K562 (cell line): ENCODE measurements around the gene CKLF. TPM values are rescaled to one million over a fixed set of nuclear protein-coding genes. Genes with fewer than 3 reads are reported as not detected.

Experiments
- ATAC-seq: fragments of 200-7000 bp; cut with Tn5 transposase; 3 replicates; pipeline ENCODE4 v1.9.1; 2020; ENCODE audit warnings: moderate library complexity
- BruUV-seq: library from RNA; stranded (reverse); fragments of 400-500 nt; replicated peaks from 2 replicates; lab custom pipeline; 2021; lab: Mats Ljungman, UMichigan
- CTCF ChIA-PET: fragments of 300-600 bp; formaldehyde crosslinking; extraction: SDS; loops from one replicate; lab custom pipeline; 2021; ENCODE audit warnings: low intra/inter-chr PET ratio; lab: Yijun Ruan, JAX
- POLR2A ChIA-PET: fragments of 300-600, 350-650 bp; sonication (Branson Sonifier 250); formaldehyde crosslinking; extraction: SDS; loops from one replicate; lab custom pipeline; 2021; ENCODE audit warnings: antibody characterized with exemption, inconsistent platforms; lab: Yijun Ruan, JAX
- DNase-seq, 4 experiments: peaks; one replicate each; pipeline versions ENCODE4 v3.0.0 to v3.0.0-alpha.2; 2011 to 2018; ENCODE audit warnings: low spot score in 3 of 4, mixed read lengths in 3 of 4; ENCODE audit errors: extremely low read depth in 1 of 4
- FAIRE-seq: peaks from 2 replicates; lab custom pipeline; 2011; peaks lifted over from hg19 to GRCh38; lab: Jason Lieb, UNC
- H2AFZ ChIP-seq: 2 replicates; pipeline ENCODE4 v1.6.0; 2011; ENCODE audit warnings: low read depth, low read length, control low read depth, inconsistent platforms
- H3K27ac ChIP-seq: fragments of 200-600 bp; 3 replicates; pipeline ENCODE4 v1.8.0; 2011; ENCODE audit warnings: low read depth, mild to moderate bottlenecking, control low read depth, inconsistent platforms, low read length, moderate library complexity, mixed read lengths; ENCODE audit errors: extremely low read depth
- H3K27me3 ChIP-seq, 2 experiments: fragments of 300-600 bp in 1 of 2; 2 replicates in 1 of 2; 3 replicates in 1 of 2; pipeline versions ENCODE4 v1.6.0 to v1.8.0; 2011; ENCODE audit warnings: inconsistent platforms in 2 of 2, low read length in 2 of 2, mild to moderate bottlenecking in 1 of 2, mixed read lengths in 1 of 2, moderate library complexity in 1 of 2; ENCODE audit not compliant: control insufficient read depth in 2 of 2, insufficient read depth in 2 of 2
- H3K36me3 ChIP-seq: fragments of 300-600 bp; 3 replicates; pipeline ENCODE4 v1.8.0; 2011; ENCODE audit warnings: mild to moderate bottlenecking, low read length, inconsistent platforms; ENCODE audit not compliant: control insufficient read depth, insufficient read depth
- H3K4me1 ChIP-seq, 2 experiments: fragments of 200-600 bp in 1 of 2; replicated peaks in 1 of 2; 2 replicates in 1 of 2; 3 replicates in 1 of 2; pipeline versions ENCODE4 v1.5.1 to v1.8.0; 2011; ENCODE audit warnings: inconsistent platforms in 2 of 2, low read length in 2 of 2, mild to moderate bottlenecking in 1 of 2, mixed read lengths in 1 of 2, moderate library complexity in 1 of 2; ENCODE audit not compliant: control insufficient read depth in 2 of 2, insufficient read depth in 2 of 2
- H3K4me2 ChIP-seq: 2 replicates; pipeline ENCODE4 v1.6.1; 2011; ENCODE audit warnings: low read length, control low read depth, inconsistent platforms, mixed read lengths; ENCODE audit not compliant: insufficient read depth
- H3K4me3 ChIP-seq: fragments of 200-600 bp; sonication (generic), shearing (Covaris generic); 2 replicates; pipeline ENCODE4 v1.5.1; 2016; ENCODE audit warnings: control low read depth, inconsistent platforms
- H3K79me2 ChIP-seq: fragments of 200-600 bp; 3 replicates; pipeline ENCODE4 v1.8.0; 2011; ENCODE audit warnings: low read length, inconsistent platforms; ENCODE audit not compliant: control insufficient read depth, insufficient read depth
- H3K9ac ChIP-seq, 2 experiments: 2 replicates each; pipeline versions ENCODE4 v1.6.0 to v1.6.1; 2011; ENCODE audit warnings: low read depth in 2 of 2, low read length in 2 of 2, control low read depth in 1 of 2, inconsistent platforms in 1 of 2, mild to moderate bottlenecking in 1 of 2, mixed read lengths in 1 of 2; ENCODE audit not compliant: insufficient read depth in 1 of 2
- H3K9me1 ChIP-seq: one replicate; pipeline ENCODE4 v1.6.0; 2011; ENCODE audit warnings: inconsistent platforms, mild to moderate bottlenecking, low read length, moderate library complexity; ENCODE audit not compliant: control insufficient read depth, insufficient read depth
- H3K9me3 ChIP-seq: replicated peaks from 2 replicates; pipeline ENCODE4 v1.5.1; 2011; ENCODE audit warnings: low read depth, low read length, inconsistent platforms; ENCODE audit not compliant: control insufficient read depth, insufficient read depth
- H4K20me1 ChIP-seq: replicated peaks from 2 replicates; pipeline ENCODE4 v1.6.1; 2011; ENCODE audit warnings: low read length, inconsistent platforms, mixed read lengths; ENCODE audit not compliant: control insufficient read depth, insufficient read depth
- CEBPB ChIP-seq: fragments of 450-650 bp; IDR thresholded peaks from 2 replicates; pipeline ENCODE4 v1.6.1; 2016; ENCODE audit warnings: missing genetic modification characterization, missing compliant biosample characterization
- CEBPG ChIP-seq, 3 experiments: fragments of 200-800 bp in 1 of 3; sonication (Bioruptor generic) in 1 of 3; sonication (generic) in 1 of 3; formaldehyde crosslinking in 1 of 3; IDR thresholded peaks in 2 of 3; conservative IDR thresholded peaks in 1 of 3; 2 replicates each; pipeline versions ENCODE4 v1.6.1 to v1.8.0; 2016 to 2022; ENCODE audit warnings: missing compliant biosample characterization in 2 of 3, missing genetic modification characterization in 2 of 3, mild to moderate bottlenecking in 1 of 3, missing genetic modification reagents in 1 of 3
- TEAD4 ChIP-seq, 2 experiments: sonication (generic) in 1 of 2; formaldehyde crosslinking in 1 of 2; IDR thresholded peaks; 2 replicates each; pipeline versions ENCODE4 v1.6.1 to v1.8.0; 2012 to 2022; ENCODE audit warnings: borderline replicate concordance in 1 of 2, inconsistent platforms in 1 of 2, low read length in 1 of 2, mild to moderate bottlenecking in 1 of 2, missing genetic modification reagents in 1 of 2
- ZNF121 ChIP-seq: sonication (generic); formaldehyde crosslinking; conservative IDR thresholded peaks from 2 replicates; pipeline ENCODE4 v1.8.0; 2022; ENCODE audit warnings: missing genetic modification reagents
- WGBS: fragments of 100-300 bp; shearing (Covaris generic); methylation state at CpG from one replicate; pipeline ENCODE4 v1.1.6; 2016; ENCODE audit warnings: low coverage, mixed read lengths; ENCODE audit not compliant: insufficient coverage; ENCODE audit errors: missing lambda C conversion rate; 5-methylcytosine and 5-hydroxymethylcytosine counted together
- in situ Hi-C: fragments of 300-500 bp; cut with MboI; formaldehyde crosslinking; loops from 4 replicates; pipeline ENCODE4 v1.15.0; 2018; ENCODE audit warnings: inconsistent platforms, mixed read lengths
- intact Hi-C: fragments of 100-400 bp; cut with micrococcal nuclease; formaldehyde crosslinking; loops from 2 replicates; pipeline ENCODE4 v1.14.2; 2022
- polyA plus RNA-seq, 8 experiments: library from polyadenylated mRNA; depleted of rRNA in 4 of 8; stranded (reverse) in 5 of 8; unstranded in 3 of 8; fragments of >200 nt; fragmentation: Nextera tagmentation in 2 of 8; fragmentation: Illumina TruSeq in 1 of 8; extraction: Ambion mirVana in 2 of 8; extraction: Trizol in 1 of 8; gene quantifications; 2 replicates each; pipeline versions ENCODE4 v1.2.1 to v1.2.3, GENCODE V29; 2011 to 2014; ENCODE audit warnings: inconsistent platforms in 1 of 8, missing spikeins in 1 of 8
- total RNA-seq, 7 experiments: library from RNA; depleted of rRNA in 6 of 7; stranded (reverse); fragments of >200 nt in 6 of 7; fragmentation: Illumina TruSeq in 2 of 7; extraction: Trizol in 2 of 7; gene quantifications; 2 replicates each; pipeline versions ENCODE4 v1.2.1 to v1.2.3, GENCODE V29; 2011 to 2021; ENCODE audit warnings: low replicate concordance in 1 of 7

CKLF gene
- total and polyA plus RNA-seq, 9 of the 15 experiments (the other 6 are each of a cell fraction or from before 2014, with no cell fraction given) = 84.8 to 322 (median 118) TPM

DNA sequence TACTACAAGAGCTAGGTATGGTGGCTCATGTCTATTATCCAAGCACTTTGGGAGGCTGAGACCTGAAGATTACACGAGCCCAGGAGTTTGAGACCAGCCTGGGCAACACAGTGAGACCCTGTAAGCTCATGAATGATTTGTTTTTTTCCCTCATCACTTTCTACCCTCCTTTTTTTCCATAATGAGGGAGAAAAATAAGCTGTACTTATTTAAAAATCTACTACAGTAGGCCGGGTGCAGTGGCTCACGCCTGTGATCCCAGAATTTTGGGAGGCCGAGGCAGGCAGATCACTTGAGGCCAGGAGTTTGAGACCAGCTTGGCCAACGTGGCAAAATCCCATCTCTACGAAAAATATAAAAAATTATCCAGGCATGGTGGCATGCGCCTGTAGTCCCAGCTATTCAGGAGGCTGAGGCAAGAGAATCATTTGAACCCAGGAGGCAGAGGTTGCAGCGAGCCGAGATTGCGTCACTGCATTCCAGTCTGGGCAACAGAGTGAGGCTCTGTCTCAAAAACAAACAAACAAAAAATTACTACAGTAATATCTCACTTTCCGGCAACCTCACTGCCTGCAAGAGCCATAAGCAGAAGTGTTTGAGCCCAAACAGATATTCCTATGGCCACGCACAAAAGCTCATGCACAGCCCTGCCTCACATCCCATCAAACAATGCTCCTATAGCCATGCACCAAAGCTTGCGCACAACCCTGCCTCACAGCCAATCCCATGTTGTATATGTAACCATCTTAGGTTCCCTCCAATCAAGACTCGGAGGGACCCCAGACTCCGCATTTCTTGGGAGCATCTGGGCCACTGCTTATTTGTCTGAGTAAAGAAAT lies 39.9 kb upstream of the CKLF start:
- Histone ChIP-seq H3K9me3 (no peaks in the 10 kb centered on the region), H3K79me2 (no peaks in the 10 kb centered on the region), H3K36me3 (no peaks in the 10 kb centered on the region; the same call in 2 of the 3 replicates), H3K27me3 (no peaks in the 10 kb centered on the region), H4K20me1 (no peaks in the 10 kb centered on the region), H3K4me2 (no peak overlapping the region), H2AFZ (no peak overlapping the region), H3K9me1 (no peaks in the 10 kb centered on the region), H3K27ac (no peak overlapping the region), H3K4me1 (peaks cover 23 to 29% of the 10 kb centered on the region in 2 experiments), H3K4me3 (no peak overlapping the region), H3K9ac (peak overlapping the region in 1 of 2 experiments; percentile 50; a peak in 1 of 4 replicates)
- CTCF ChIA-PET = interaction anchor here (1.3 kb wide), 1 partner anchor 77 kb away, joined by 7 read pairs; no protein-coding TSS in a partner anchor
- WGBS = 72% methylated on average over 15 of the region's 15 CpGs
- ATAC-seq (no peak), DNase-seq (no peak), FAIRE-seq (no peak)
- BruUV-seq = no TSS peak
- in situ Hi-C loops (no loop called here), intact Hi-C loops (no loop called here)
- peak; percentile 37; the same call in 1 of the 2 replicates for TF ChIP-seq ZNF121 (CRISPR knock-in tag)
- TF ChIP-seq CEBPG (CRISPR knock-in tag; IDR thresholded peaks at IDR 0.05) = no peak
- peak in 1 of 2 experiments; percentile 53; a peak in 2 of 4 replicates for TF ChIP-seq CEBPG (tag; conservative IDR thresholded peaks at IDR 0.05 in 1 of 2, IDR thresholded peaks at IDR 0.05 in 1 of 2)
- TF ChIP-seq CEBPB (tag) = peak; percentile 68
- TF ChIP-seq TEAD4 (IDR thresholded peaks at IDR 0.05; ENCODE audit: low read length) = no peak
- no peak for TF ChIP-seq TEAD4 (CRISPR knock-in tag; IDR thresholded peaks at IDR 0.05; ENCODE audit: borderline replicate concordance)
- POLR2A ChIA-PET = interaction anchor here (0.6 to 2.1 kb wide), 5 partner anchors 10 to 338 kb away, joined by 3 to 8 read pairs (median 3); no protein-coding TSS in a partner anchor
